HG03039 (cell line): ENCODE data around the gene CLEC4G.

Experiments
- ATAC-seq: cut with Tn5 transposase; IDR thresholded peaks from one replicate; pipeline ENCODE4 v1.9.1; 2021; ENCODE audit warnings: mild to moderate bottlenecking, moderate library complexity; ENCODE audit not compliant: unreplicated experiment

Gene CLEC4G

GRCh38 chr19:7729831-7730285 lies 2.1 kb downstream of the CLEC4G start:
- no peak for ATAC-seq

DNA sequence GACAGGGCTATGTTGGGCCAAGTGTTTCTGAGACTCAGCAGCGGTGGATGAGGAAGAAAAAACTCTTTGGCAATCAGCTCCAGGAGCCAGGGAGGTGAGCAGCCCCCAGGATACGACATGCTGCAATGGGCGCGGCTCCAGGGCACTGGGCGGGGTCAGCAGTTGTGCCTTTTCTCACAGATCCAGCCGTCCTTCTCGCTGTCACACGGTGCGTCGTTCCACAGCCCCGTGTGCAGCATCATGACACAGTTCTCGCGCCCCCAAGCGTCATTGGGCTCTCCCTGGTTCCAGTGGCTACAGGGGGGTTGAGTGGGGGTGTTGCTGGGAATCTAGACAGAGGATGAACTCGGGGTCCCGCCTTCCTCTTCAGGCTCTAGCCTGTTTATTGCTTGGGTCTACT lies 2.7 kb downstream of the CLEC4G start:
- ATAC-seq: no peak

DNA sequence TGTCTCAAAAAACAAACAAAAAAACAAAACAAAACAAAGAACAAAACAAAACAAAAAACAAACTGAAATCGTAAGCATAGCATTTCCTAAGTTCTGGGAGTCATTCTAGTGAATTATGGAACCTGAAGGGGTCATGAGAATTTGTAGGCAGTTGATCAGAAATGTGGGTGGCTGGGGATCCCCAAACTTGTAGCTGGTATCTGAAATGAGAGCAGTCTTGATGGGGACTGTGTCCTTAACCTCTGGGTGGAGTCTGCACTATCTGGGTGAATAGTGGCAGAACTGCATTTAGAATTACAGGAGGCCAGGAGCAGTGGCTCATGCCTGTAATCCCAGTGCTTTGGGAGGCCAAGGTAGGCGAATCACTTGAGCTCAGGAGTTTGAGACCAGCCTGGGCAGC lies 6.1 kb downstream of the CLEC4G start:
- ATAC-seq: no peak

DNA sequence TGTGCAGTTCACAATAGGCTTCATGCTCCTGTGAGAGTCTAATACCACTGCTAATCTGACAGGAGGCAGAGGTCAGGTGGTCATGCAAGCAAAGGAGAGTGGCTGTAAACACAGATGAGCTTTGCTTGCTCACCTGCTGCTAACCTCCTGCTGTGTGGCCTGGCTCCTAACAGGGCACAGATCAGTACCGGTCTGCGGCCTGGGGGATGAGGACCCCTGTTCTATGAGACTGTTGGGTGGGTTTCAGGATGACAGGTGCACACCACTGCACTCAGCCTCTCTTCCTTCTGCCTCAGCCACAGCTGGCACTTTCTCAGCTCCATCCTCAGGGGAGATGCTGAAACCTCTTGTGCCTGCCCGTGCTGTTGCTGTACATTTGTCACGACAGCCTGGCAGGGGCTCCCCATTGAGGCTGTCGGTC lies 9.7 kb downstream of the CLEC4G start:
- no peak for ATAC-seq

- no peak for ATAC-seq
Measured at GRCh38 chr19:7720351-7720750, 11.6 kb downstream of the CLEC4G start.

DNA sequence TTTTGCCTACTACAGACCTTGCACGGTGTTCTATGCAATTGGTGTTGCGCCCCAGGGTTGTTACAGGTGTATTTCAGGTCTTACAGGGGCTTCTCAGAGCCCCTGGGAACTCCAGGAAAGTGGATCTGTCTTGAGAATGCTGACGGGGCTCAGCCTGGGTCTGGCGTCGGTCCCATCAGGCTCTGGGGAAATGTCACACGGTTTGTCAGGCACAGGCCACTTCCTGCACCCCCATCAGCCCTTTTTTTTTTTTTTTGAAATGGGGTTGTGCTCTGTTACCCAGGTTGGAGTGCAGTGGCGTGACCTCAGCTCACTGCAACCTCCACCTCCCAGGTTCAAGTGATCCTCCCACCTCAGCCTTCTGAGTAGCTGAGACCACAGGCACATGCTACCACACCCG lies 13.2 kb downstream of the CLEC4G start:
- ATAC-seq: no peak

GRCh38 chr19:7716762-7717161 lies 15.1 kb downstream of the CLEC4G start:
- ATAC-seq: no peak

- no peak for ATAC-seq
Measured at GRCh38 chr19:7715671-7716070, 16.2 kb downstream of the CLEC4G start.

GRCh38 chr19:7710616-7711015 lies 21.3 kb downstream of the CLEC4G start:
- no peak for ATAC-seq

GRCh38 chr19:7709932-7710460 lies 21.9 kb downstream of the CLEC4G start:
- ATAC-seq: no peak

DNA sequence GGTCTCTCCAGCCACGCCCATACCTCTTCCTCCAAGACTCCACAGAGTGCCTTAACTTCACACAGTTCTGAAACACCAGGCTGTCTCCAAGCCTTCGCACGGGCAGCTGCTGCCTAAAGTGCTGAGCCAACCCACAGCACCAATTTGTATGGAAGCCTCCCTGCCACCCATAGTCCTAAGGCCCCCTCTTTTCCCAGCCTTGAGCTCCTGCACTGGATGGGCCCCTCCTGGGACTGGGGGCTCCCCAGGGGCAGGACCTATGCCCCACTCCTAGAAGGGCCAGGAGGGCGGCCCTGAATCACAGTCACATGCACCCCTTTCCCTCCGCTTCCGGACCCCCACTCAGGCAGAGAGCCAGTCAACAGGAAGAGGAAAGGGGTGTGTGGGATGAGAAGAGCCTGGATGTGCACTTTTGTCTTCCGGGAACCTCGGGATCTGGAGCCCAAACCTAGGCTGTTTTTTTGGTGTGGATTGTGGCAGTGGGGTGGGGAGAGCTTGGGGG lies 24.9 kb downstream of the CLEC4G start:
- ATAC-seq: no peak

- ATAC-seq: no peak
Measured at GRCh38 chr19:7706188-7706954, 25.5 kb downstream of the CLEC4G start.

- peak; percentile 36 for ATAC-seq
Measured at GRCh38 chr19:7705387-7706187, 26.3 kb downstream of the CLEC4G start.

DNA sequence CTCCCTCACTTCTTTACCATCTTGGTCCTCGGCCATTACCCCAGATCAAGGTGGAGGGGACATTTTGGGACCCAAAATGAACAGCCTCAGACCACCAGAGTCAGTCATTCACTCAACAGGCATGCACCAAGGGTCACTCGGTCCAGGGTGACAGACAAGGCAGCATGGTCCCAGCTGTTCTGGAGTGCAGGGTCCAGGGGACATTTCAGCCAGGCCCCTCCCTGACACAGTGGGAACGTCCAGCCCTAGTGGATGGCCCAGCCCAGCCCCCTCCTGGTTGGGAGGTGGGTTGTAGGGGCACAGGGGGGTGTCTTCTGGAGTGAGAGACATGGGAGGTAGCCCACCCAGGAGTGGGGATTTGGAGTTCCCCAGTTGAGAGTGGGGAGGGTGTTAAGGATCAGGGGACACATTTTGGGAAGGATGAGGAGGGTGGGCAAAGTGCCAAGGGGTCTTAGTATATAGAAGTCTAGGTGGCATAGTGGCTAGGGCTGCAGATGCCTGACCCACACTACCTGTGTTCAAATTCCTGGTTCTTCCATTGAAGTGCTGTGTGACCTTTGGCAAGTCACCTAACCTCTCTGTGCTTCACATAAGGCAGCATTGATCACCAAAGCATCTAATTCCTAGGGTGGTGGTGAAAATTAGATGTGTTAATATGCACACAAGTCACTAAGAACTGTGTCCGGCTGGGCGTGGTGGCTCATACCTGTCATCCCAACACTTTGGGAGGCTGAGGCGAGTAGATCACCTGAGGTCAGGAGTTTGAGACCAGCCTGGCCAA lies 27.4 kb downstream of the CLEC4G start:
- ATAC-seq: no peak

DNA sequence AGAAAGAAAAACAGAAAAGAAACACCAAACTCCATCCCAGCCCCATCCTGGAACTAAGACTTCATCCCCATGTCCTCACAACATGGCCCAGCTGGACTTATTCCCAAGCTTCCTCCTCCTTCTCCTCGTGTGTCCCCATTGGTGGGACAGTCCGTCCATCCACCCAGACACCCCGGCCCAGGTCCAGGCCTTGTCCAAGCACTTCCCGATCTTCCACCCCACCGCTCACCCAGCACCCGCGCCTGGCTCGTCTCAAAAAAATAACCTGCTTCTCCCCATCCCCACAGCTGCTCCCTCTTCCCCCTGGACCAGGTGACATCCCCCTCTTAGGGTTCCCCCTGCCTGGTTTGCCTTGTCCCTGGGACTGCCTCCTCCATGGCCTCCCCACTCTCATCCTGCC lies 28.6 kb downstream of the CLEC4G start:
- ATAC-seq: no peak

DNA sequence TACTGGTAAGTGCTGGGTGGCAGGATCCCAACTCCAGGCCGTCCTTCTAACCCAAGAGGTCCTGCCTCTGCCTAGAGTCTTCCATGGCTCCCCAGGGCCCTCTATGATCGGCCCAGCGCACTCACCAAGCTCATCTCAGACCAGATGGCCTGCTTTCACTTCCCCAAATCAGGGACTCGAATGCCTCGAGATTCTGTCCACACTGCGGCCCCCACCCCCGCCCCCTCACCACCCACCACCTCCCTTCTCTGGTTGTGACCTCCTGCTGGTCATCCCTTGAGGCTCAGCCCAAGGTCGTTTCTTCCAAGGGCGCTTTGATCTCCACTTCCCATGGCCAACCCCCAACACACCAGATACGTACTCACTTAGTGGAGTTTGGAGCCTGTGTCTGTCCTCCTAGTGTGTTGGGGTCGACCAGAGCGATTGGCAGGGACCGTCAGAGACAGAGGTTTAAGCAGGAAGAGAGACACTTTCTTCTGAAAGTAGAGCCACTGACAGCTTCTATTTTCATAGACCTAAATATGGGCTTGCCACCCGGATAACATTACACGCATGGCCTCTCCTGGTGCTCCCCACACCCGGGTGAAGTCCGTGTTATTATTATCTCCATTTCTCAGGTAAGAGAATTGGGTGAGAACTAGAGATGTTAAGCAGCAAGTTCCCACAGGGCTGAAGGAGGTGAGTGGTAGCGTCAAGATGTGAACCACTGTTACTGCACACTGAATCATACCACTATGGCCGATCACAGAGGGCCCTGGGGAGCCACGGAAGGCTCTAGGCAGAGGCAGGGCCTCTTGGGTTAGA lies 30.1 kb downstream of the CLEC4G start, which contains the start of gene FCER2:
Gene FCER2, minus strand, starts transcription at position 478 of the 804 bp plus-strand sequence. CDS start 2,371 bp downstream, outside the sequence.
- peak; percentile 33 for ATAC-seq

GRCh38 chr19:7701049-7701653 lies 30.8 kb downstream of the CLEC4G start:
- ATAC-seq: no peak

GRCh38 chr19:7699417-7700401 lies 32.2 kb downstream of the CLEC4G start:
- no peak for ATAC-seq
